Measurements from ENCODE around the gene RAPGEF5. TPM values are rescaled to one million over a fixed set of nuclear protein-coding genes. Genes with fewer than 3 reads are reported as not detected.

RAPGEF5 gene
- total RNA-seq, 1 donor from 2014 or later: 5.8 TPM

GRCh38 chr7:22127835-22128527, 229.0 kb downstream of the RAPGEF5 start:
- Histone ChIP-seq H3K4me3 (ENCODE audit: low read depth, low read length) (no peak overlapping the region), H3K36me3 (ENCODE audit: control insufficient read depth, insufficient read depth, low read length) (no peaks in the 10 kb centered on the region), H3K27me3 (ENCODE audit: control insufficient read depth, insufficient read depth, low read length) (no peaks in the 10 kb centered on the region)
- DNase-seq (ENCODE audit: low read depth): peak; percentile 35
- TF ChIP-seq CTCF (IDR thresholded peaks at IDR 0.05; ENCODE audit: insufficient read depth, low read length, severe bottlenecking): no peak
- FAIRE-seq: no peak

- no peak for TF ChIP-seq CTCF (IDR thresholded peaks at IDR 0.05; ENCODE audit: insufficient read depth, low read length, severe bottlenecking)
- Histone ChIP-seq H3K27me3 (ENCODE audit: control insufficient read depth, insufficient read depth, low read length) (no peaks in the 10 kb centered on the region), H3K4me3 (ENCODE audit: low read depth, low read length) (no peak overlapping the region), H3K36me3 (ENCODE audit: control insufficient read depth, insufficient read depth, low read length) (no peaks in the 10 kb centered on the region)
- FAIRE-seq (no peak), DNase-seq (ENCODE audit: low read depth) (no peak)
Observed at GRCh38 chr7:22125436-22125835, 231.5 kb downstream of the RAPGEF5 start.

GRCh38 chr7:22124941-22125340, 232.0 kb downstream of the RAPGEF5 start:
- FAIRE-seq (no peak), DNase-seq (ENCODE audit: low read depth) (no peak)

DNA sequence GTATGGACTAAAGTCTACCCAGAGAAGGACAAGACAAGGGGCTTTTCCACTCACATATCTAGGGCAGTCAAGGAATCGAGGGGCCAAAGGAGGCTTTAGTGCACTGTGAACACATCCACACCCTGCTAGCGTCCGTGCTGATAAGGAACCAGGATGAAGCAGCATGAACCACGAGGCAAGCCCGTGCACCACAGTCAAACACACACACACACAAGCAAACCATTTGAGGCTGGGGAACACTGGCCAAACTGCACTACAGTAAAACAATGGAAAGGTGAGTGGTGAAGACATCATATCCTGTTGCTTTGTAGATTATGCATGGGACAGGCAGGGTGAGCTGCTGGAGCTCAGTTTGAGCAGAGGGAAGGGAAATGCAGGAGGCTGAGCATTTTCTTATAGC, 233.8 kb downstream of the RAPGEF5 start:
- no peak overlapping the region for H3K4me3 ChIP-seq (ENCODE audit: low read depth, low read length)
- no peak for TF ChIP-seq CTCF (IDR thresholded peaks at IDR 0.05; ENCODE audit: insufficient read depth, low read length, severe bottlenecking)
- no peaks in the 10 kb centered on the region for H3K27me3 ChIP-seq (ENCODE audit: control insufficient read depth, insufficient read depth, low read length)
- DNase-seq (ENCODE audit: low read depth) (peak; percentile 67), FAIRE-seq (peak; percentile 7)
- H3K36me3 ChIP-seq (ENCODE audit: control insufficient read depth, insufficient read depth, low read length): no peaks in the 10 kb centered on the region

More at GRCh38 chr7:22124941-22125340, 232.0 kb downstream of the RAPGEF5 start:
- TF ChIP-seq CTCF (IDR thresholded peaks at IDR 0.05; ENCODE audit: insufficient read depth, low read length, severe bottlenecking): no peak
- Histone ChIP-seq H3K36me3 (ENCODE audit: control insufficient read depth, insufficient read depth, low read length) (no peaks in the 10 kb centered on the region), H3K27me3 (ENCODE audit: control insufficient read depth, insufficient read depth, low read length) (no peaks in the 10 kb centered on the region), H3K4me3 (ENCODE audit: low read depth, low read length) (no peak overlapping the region)

DNA sequence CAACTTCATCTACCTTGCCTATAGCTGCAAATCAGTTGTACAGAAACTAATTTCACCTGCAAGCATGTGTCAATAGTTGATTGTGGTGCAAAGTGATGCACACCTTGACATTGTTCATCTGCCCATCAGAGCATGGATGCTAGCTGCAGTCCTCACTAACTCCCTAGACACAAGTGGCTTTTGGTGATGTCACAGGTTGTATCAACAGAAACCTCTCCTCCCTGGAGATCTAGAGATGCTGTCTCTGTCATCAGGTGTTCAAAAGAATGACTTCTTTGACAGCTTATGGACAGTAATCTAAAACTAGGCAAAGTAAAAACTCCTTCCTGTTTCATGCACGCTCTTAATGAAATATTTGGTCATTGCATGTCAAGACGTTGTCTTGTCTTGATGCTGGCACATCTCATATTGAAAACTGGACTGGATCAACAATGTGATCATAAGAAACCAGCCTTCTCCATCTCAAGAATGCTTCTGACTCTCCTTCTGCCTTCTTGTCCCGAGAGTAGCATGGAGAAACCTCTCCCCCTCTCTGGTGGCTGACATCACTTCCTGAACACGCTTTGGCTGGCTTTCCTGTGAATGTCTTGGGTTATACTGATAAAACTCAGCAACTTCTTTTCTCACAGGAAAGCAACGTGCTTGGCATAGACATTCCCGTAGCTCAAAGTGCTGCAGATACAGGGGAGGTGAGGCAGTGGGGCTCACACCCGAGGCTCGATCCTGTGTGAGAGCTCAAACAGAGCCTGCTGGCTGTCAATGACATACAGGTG, 235.1 kb downstream of the RAPGEF5 start:
- no peak for DNase-seq (ENCODE audit: low read depth)
- no peak for FAIRE-seq
- no peak for TF ChIP-seq CTCF (IDR thresholded peaks at IDR 0.05; ENCODE audit: insufficient read depth, low read length, severe bottlenecking)
- Histone ChIP-seq H3K36me3 (ENCODE audit: control insufficient read depth, insufficient read depth, low read length) (no peaks in the 10 kb centered on the region), H3K27me3 (ENCODE audit: control insufficient read depth, insufficient read depth, low read length) (no peaks in the 10 kb centered on the region), H3K4me3 (ENCODE audit: low read depth, low read length) (no peak overlapping the region)

All from bronchial epithelial cell (primary cell).